DOHH2 (cell line): Measurements from ENCODE around the gene CABLES1.

ENCODE experiments used
- EZH2phosphoT487 ChIP-seq: fragments of 200-600 bp; sonication (generic); IDR thresholded peaks from 2 replicates; pipeline ENCODE4 v1.6.1; 2017; ENCODE audit warnings: borderline replicate concordance, mild to moderate bottlenecking, antibody characterized with exemption, low read length, moderate library complexity, mixed read lengths
- TF ChIP-seq, protein P1 (sequence below): fragments of 200-600 bp; sonication (generic); IDR thresholded peaks from one replicate; pipeline ENCODE4 v1.5.1; 2014; ENCODE audit warnings: antibody characterized with exemption, mild to moderate bottlenecking, low read depth, low read length; ENCODE audit not compliant: poor library complexity, severe bottlenecking

DNA sequence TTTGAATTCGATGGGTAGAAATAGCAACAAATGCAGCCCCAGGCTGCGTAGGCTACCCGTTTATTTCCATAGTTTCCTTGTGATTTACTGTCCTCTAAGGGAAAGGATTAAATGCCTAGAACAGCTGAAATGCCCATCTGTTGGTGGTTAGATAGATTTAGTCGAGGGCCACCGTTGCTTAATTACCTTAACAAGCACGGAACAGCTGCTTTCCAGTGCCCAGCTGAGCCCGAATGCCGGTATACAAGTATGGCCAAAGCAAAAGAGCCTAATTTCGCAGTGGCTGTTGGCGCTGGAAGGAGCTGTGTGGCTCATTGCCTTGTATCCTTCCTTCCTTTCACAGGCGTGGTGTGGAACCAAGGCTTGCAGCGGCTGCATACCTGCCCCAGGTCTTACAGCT, 109.1 kb downstream of the CABLES1 start:
- TF ChIP-seq, protein P1, sequence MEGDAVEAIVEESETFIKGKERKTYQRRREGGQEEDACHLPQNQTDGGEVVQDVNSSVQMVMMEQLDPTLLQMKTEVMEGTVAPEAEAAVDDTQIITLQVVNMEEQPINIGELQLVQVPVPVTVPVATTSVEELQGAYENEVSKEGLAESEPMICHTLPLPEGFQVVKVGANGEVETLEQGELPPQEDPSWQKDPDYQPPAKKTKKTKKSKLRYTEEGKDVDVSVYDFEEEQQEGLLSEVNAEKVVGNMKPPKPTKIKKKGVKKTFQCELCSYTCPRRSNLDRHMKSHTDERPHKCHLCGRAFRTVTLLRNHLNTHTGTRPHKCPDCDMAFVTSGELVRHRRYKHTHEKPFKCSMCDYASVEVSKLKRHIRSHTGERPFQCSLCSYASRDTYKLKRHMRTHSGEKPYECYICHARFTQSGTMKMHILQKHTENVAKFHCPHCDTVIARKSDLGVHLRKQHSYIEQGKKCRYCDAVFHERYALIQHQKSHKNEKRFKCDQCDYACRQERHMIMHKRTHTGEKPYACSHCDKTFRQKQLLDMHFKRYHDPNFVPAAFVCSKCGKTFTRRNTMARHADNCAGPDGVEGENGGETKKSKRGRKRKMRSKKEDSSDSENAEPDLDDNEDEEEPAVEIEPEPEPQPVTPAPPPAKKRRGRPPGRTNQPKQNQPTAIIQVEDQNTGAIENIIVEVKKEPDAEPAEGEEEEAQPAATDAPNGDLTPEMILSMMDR: no peak
- TF ChIP-seq EZH2phosphoT487: no peak
